AG09309 (cell line): ENCODE data around the gene KMT5C.

Experiments
- DNase-seq: peaks from one replicate; pipeline ENCODE4 v3.0.0-alpha.2; 2010; ENCODE audit warnings: low read depth
- H3K4me3 ChIP-seq: 2 replicates; pipeline ENCODE4 v1.5.1; 2011; ENCODE audit warnings: mild to moderate bottlenecking, low read depth, low read length, moderate library complexity; ENCODE audit not compliant: control insufficient read depth
- CTCF ChIP-seq: IDR thresholded peaks from 2 replicates; pipeline ENCODE4 v1.5.1; 2011; ENCODE audit warnings: mild to moderate bottlenecking, low read depth, low read length, inconsistent platforms; ENCODE audit not compliant: insufficient read depth, control insufficient read depth; ENCODE audit errors: missing control alignments

Gene KMT5C

GRCh38 chr19:55391702-55392615 lies 52.3 kb downstream of the KMT5C start:
- H3K4me3 ChIP-seq, result no peak overlapping the region
- DNase-seq, result no peak
- no peak for TF ChIP-seq CTCF

GRCh38 chr19:55392820-55393761 lies 53.4 kb downstream of the KMT5C start:
- no peak overlapping the region for H3K4me3 ChIP-seq
- TF ChIP-seq CTCF, result no peak
- DNase-seq, result no peak
